ENCODE data around the gene ENTPD3.

GRCh38 chr3:40456279-40456939, 69.4 kb downstream of the ENTPD3 start:
- no peak for TF ChIP-seq GATA2 (IDR thresholded peaks at IDR 0.05; ENCODE audit: low read depth, low read length)
- no peak for TF ChIP-seq GATA3 (IDR thresholded peaks at IDR 0.05; ENCODE audit: low read depth, low read length)

All from SH-SY5Y (cell line).